ENCODE results near the gene REV1. TPM values are rescaled to one million over a fixed set of nuclear protein-coding genes. Genes with fewer than 3 reads are reported as not detected.
"Not testable (repeated sequence)": the region's sequence is repeated elsewhere in the genome, so short reads cannot be mapped to it uniquely, and the experiment has no call there.

Gene REV1
- polyA plus RNA-seq, 1 experiment: 17.9 TPM

- Histone ChIP-seq H3K27me3 (ENCODE audit: control insufficient read depth, insufficient read depth, low read length) (no peaks in the 10 kb centered on the region), H3K36me3 (ENCODE audit: control insufficient read depth, insufficient read depth, low read length) (peaks cover 3% of the 10 kb centered on the region), H3K4me3 (ENCODE audit: low read depth, low read length) (no peak overlapping the region)
- DNase-seq (ENCODE audit: low read depth): no peak
- POLR2A ChIA-PET: no interaction called here
- TF ChIP-seq CTCF (IDR thresholded peaks at IDR 0.05; ENCODE audit: insufficient read depth, low read depth, low read length): no peak
- CTCF ChIA-PET: interaction anchor here (0.6 to 1.1 kb wide), 3 partner anchors 43 to 236 kb away, joined by 3 to 4 read pairs (median 3); no protein-coding TSS in a partner anchor
Measured at GRCh38 chr2:99380376-99381010, 109.3 kb downstream of the REV1 start.

- POLR2A ChIA-PET: no interaction called here
- H3K36me3 ChIP-seq (ENCODE audit: control insufficient read depth, insufficient read depth, low read length): peaks cover 5% of the 10 kb centered on the region
- CTCF ChIA-PET: interaction anchor here (0.6 kb wide), 1 partner anchor 35 kb away, joined by 4 read pairs; no protein-coding TSS in a partner anchor
Measured at GRCh38 chr2:99377879-99378278, 111.9 kb downstream of the REV1 start.

GRCh38 chr2:99376254-99376864, 113.5 kb downstream of the REV1 start:
- peaks cover 5% of the 10 kb centered on the region for H3K36me3 ChIP-seq (ENCODE audit: control insufficient read depth, insufficient read depth, low read length)
- ChIA-PET CTCF (no interaction called here), POLR2A (no interaction called here)
- no peak for TF ChIP-seq CTCF (IDR thresholded peaks at IDR 0.05; ENCODE audit: insufficient read depth, low read depth, low read length)
- no peaks in the 10 kb centered on the region for H3K27me3 ChIP-seq (ENCODE audit: control insufficient read depth, insufficient read depth, low read length)
- DNase-seq (ENCODE audit: low read depth): no peak
- H3K4me3 ChIP-seq (ENCODE audit: low read depth, low read length): no peak overlapping the region

More at GRCh38 chr2:99377879-99378278, 111.9 kb downstream of the REV1 start:
- no peak for DNase-seq (ENCODE audit: low read depth)
- no peak overlapping the region for H3K4me3 ChIP-seq (ENCODE audit: low read depth, low read length)
- no peak for TF ChIP-seq CTCF (IDR thresholded peaks at IDR 0.05; ENCODE audit: insufficient read depth, low read depth, low read length)
- no peaks in the 10 kb centered on the region for H3K27me3 ChIP-seq (ENCODE audit: control insufficient read depth, insufficient read depth, low read length)

GRCh38 chr2:99374747-99375146, 115.1 kb downstream of the REV1 start:
- no peak for DNase-seq (ENCODE audit: low read depth)
- Histone ChIP-seq H3K27me3 (ENCODE audit: control insufficient read depth, insufficient read depth, low read length) (no peaks in the 10 kb centered on the region), H3K4me3 (ENCODE audit: low read depth, low read length) (no peak overlapping the region), H3K36me3 (ENCODE audit: control insufficient read depth, insufficient read depth, low read length) (peaks cover 5% of the 10 kb centered on the region)
- CTCF ChIA-PET: no interaction called here
- no peak for TF ChIP-seq CTCF (IDR thresholded peaks at IDR 0.05; ENCODE audit: insufficient read depth, low read depth, low read length)
- POLR2A ChIA-PET: no interaction called here

GRCh38 chr2:99373144-99373543, 116.7 kb downstream of the REV1 start:
- TF ChIP-seq CTCF (IDR thresholded peaks at IDR 0.05; ENCODE audit: insufficient read depth, low read depth, low read length): no peak
- ChIA-PET POLR2A (no interaction called here), CTCF (interaction anchor here (1.0 kb wide), 1 partner anchor 10 kb away, joined by 5 read pairs; no protein-coding TSS in a partner anchor)
- Histone ChIP-seq H3K36me3 (ENCODE audit: control insufficient read depth, insufficient read depth, low read length) (peaks cover 5% of the 10 kb centered on the region), H3K4me3 (ENCODE audit: low read depth, low read length) (no peak overlapping the region), H3K27me3 (ENCODE audit: control insufficient read depth, insufficient read depth, low read length) (no peaks in the 10 kb centered on the region)
- DNase-seq (ENCODE audit: low read depth): no peak

- H3K27me3 ChIP-seq (ENCODE audit: control insufficient read depth, insufficient read depth, low read length); H3K4me3 ChIP-seq (ENCODE audit: low read depth, low read length); POLR2A ChIA-PET; CTCF ChIA-PET; H3K36me3 ChIP-seq (ENCODE audit: control insufficient read depth, insufficient read depth, low read length); DNase-seq (ENCODE audit: low read depth): not testable (repeated sequence)
Measured at GRCh38 chr2:99368854-99369253, 121.0 kb downstream of the REV1 start.

Measured in BJ (cell line).